Stimulated activated CD4-positive, alpha-beta T cell treated with anti-CD3 and anti-CD28 coated beads, Interleukin-15, amount 100 ng/mL, for 24 hours (primary cell): Measurements from ENCODE around the gene PUS10.
"Not testable (repeated sequence)": the region's sequence is repeated elsewhere in the genome, so short reads cannot be mapped to it uniquely, and the experiment has no call there.

Experiments used
- DNase-seq: peaks from one replicate; pipeline ENCODE4 v3.0.0-alpha.2; 2020

Gene PUS10

GRCh38 chr2:60925994-60926740, 91.9 kb downstream of the PUS10 start:
- DNase-seq: no peak

GRCh38 chr2:60907329-60907728, 110.7 kb downstream of the PUS10 start:
- no peak for DNase-seq

- no peak for DNase-seq
Measured at GRCh38 chr2:60906395-60906794, 111.7 kb downstream of the PUS10 start.

- DNase-seq: not testable (repeated sequence)
Measured at GRCh38 chr2:60905867-60906266, 112.2 kb downstream of the PUS10 start.

GRCh38 chr2:60901296-60901695, 116.8 kb downstream of the PUS10 start:
- DNase-seq: not testable (repeated sequence)

- DNase-seq: no peak
Measured at GRCh38 chr2:60899892-60900249, 118.2 kb downstream of the PUS10 start.

GRCh38 chr2:60899230-60899891, 118.7 kb downstream of the PUS10 start:
- peak; percentile 69 for DNase-seq

- no peak for DNase-seq
Measured at GRCh38 chr2:60898567-60898966, 119.5 kb downstream of the PUS10 start.
